Activated T-cell treated with anti-CD3 and anti-CD28 coated beads, Interleukin-2, amount 50 U/mL, for 4 hours (primary cell): Measurements from ENCODE around the gene MRPL36. TPM values are rescaled to one million over a fixed set of nuclear protein-coding genes. Genes with fewer than 3 reads are reported as not detected.

ENCODE experiments used
- ATAC-seq, 2 donors: fragments of 200-7000 bp; cut with Tn5 transposase; one replicate each; pipeline ENCODE4 v1.10.0; 2021
- DNase-seq: peaks from one replicate; pipeline ENCODE4 v3.0.0-alpha.2; 2020
- H3K27me3 Mint-ChIP-seq: one replicate; pipeline ENCODE4 v1.8.0; 2021; ENCODE audit warnings: low read depth, mixed read lengths
- H3K36me3 Mint-ChIP-seq: one replicate; pipeline ENCODE4 v1.8.0; 2022; ENCODE audit warnings: mixed read lengths; ENCODE audit not compliant: insufficient read depth
- H3K4me1 Mint-ChIP-seq: one replicate; pipeline ENCODE4 v1.8.0; 2021; ENCODE audit warnings: low read depth, mixed read lengths
- H3K4me3 Mint-ChIP-seq: one replicate; pipeline ENCODE4 v1.8.0; 2021; ENCODE audit warnings: mild to moderate bottlenecking, moderate library complexity, mixed read lengths
- H3K9me3 Mint-ChIP-seq: one replicate; pipeline ENCODE4 v1.8.0; 2021; ENCODE audit warnings: mixed read lengths
- total RNA-seq, 3 donors: library from RNA; stranded (reverse); gene quantifications; one replicate each; pipeline ENCODE4 v1.2.1, GENCODE V29; 2021

The MRPL36 gene
- total RNA-seq, 3 donors from 2014 or later: 72.8 to 85.9 (median 77.8) TPM

- DNase-seq (no peak), ATAC-seq (no peak)
- H3K27me3 Mint-ChIP-seq: peaks cover 30% of the 10 kb centered on the region
- H3K9me3 Mint-ChIP-seq: no peaks in the 10 kb centered on the region
- no peaks in the 10 kb centered on the region for H3K36me3 Mint-ChIP-seq
- H3K4me3 Mint-ChIP-seq: no peak overlapping the region
- H3K4me1 Mint-ChIP-seq: no peaks in the 10 kb centered on the region
Measured at GRCh38 chr5:1836176-1836890, 36.7 kb upstream of the MRPL36 start.

GRCh38 chr5:1835431-1835830, 35.8 kb upstream of the MRPL36 start:
- DNase-seq (no peak), ATAC-seq (no peak)
- H3K4me1 Mint-ChIP-seq: no peaks in the 10 kb centered on the region
- H3K27me3 Mint-ChIP-seq: peaks cover 25% of the 10 kb centered on the region
- no peaks in the 10 kb centered on the region for H3K36me3 Mint-ChIP-seq
- H3K9me3 Mint-ChIP-seq: no peaks in the 10 kb centered on the region
- H3K4me3 Mint-ChIP-seq: no peak overlapping the region

- DNase-seq (no peak), ATAC-seq (no peak)
- Mint-ChIP-seq H3K27me3 (peaks cover 21% of the 10 kb centered on the region), H3K36me3 (no peaks in the 10 kb centered on the region), H3K4me3 (no peak overlapping the region), H3K9me3 (no peaks in the 10 kb centered on the region), H3K4me1 (no peaks in the 10 kb centered on the region)
Measured at GRCh38 chr5:1834721-1835429, 35.2 kb upstream of the MRPL36 start.

- no peak overlapping the region for H3K4me3 Mint-ChIP-seq
- no peaks in the 10 kb centered on the region for H3K36me3 Mint-ChIP-seq
- no peaks in the 10 kb centered on the region for H3K9me3 Mint-ChIP-seq
- no peaks in the 10 kb centered on the region for H3K4me1 Mint-ChIP-seq
- no peak for DNase-seq
- no peak for ATAC-seq
- peaks cover 13% of the 10 kb centered on the region for H3K27me3 Mint-ChIP-seq
Measured at GRCh38 chr5:1834022-1834551, 34.5 kb upstream of the MRPL36 start.

- DNase-seq (no peak), ATAC-seq (no peak)
- no peaks in the 10 kb centered on the region for H3K4me1 Mint-ChIP-seq
- no peak overlapping the region for H3K4me3 Mint-ChIP-seq
- H3K36me3 Mint-ChIP-seq: no peaks in the 10 kb centered on the region
- peaks cover 12% of the 10 kb centered on the region for H3K27me3 Mint-ChIP-seq
- H3K9me3 Mint-ChIP-seq: no peaks in the 10 kb centered on the region
Measured at GRCh38 chr5:1833264-1834021, 33.8 kb upstream of the MRPL36 start.

- ATAC-seq: no peak
- H3K9me3 Mint-ChIP-seq: no peaks in the 10 kb centered on the region
- no peaks in the 10 kb centered on the region for H3K4me1 Mint-ChIP-seq
- DNase-seq: no peak
- peaks cover 9% of the 10 kb centered on the region for H3K27me3 Mint-ChIP-seq
- no peak overlapping the region for H3K4me3 Mint-ChIP-seq
- no peaks in the 10 kb centered on the region for H3K36me3 Mint-ChIP-seq
Measured at GRCh38 chr5:1832511-1833250, 33.0 kb upstream of the MRPL36 start.

- H3K4me3 Mint-ChIP-seq: no peak overlapping the region
- H3K27me3 Mint-ChIP-seq: peaks cover 9% of the 10 kb centered on the region
- ATAC-seq (no peak), DNase-seq (no peak)
- H3K4me1 Mint-ChIP-seq: no peaks in the 10 kb centered on the region
- no peaks in the 10 kb centered on the region for H3K36me3 Mint-ChIP-seq
- no peaks in the 10 kb centered on the region for H3K9me3 Mint-ChIP-seq
Measured at GRCh38 chr5:1831677-1832313, 32.2 kb upstream of the MRPL36 start.

GRCh38 chr5:1831257-1831656, 31.6 kb upstream of the MRPL36 start:
- no peak overlapping the region for H3K4me3 Mint-ChIP-seq
- no peak for DNase-seq
- no peak for ATAC-seq
- H3K4me1 Mint-ChIP-seq: no peaks in the 10 kb centered on the region
- H3K36me3 Mint-ChIP-seq: no peaks in the 10 kb centered on the region
- H3K9me3 Mint-ChIP-seq: no peaks in the 10 kb centered on the region
- peaks cover 9% of the 10 kb centered on the region for H3K27me3 Mint-ChIP-seq

GRCh38 chr5:1830571-1831228, 31.1 kb upstream of the MRPL36 start:
- Mint-ChIP-seq H3K27me3 (peaks cover 9% of the 10 kb centered on the region), H3K9me3 (no peaks in the 10 kb centered on the region), H3K36me3 (no peaks in the 10 kb centered on the region), H3K4me1 (no peaks in the 10 kb centered on the region), H3K4me3 (no peak overlapping the region)
- ATAC-seq: no peak
- DNase-seq: no peak

GRCh38 chr5:1827886-1828397, 28.3 kb upstream of the MRPL36 start:
- no peaks in the 10 kb centered on the region for H3K4me1 Mint-ChIP-seq
- DNase-seq: no peak
- ATAC-seq: peak; percentile 57 to 87
- no peaks in the 10 kb centered on the region for H3K9me3 Mint-ChIP-seq
- no peaks in the 10 kb centered on the region for H3K27me3 Mint-ChIP-seq
- H3K4me3 Mint-ChIP-seq: no peak overlapping the region
- H3K36me3 Mint-ChIP-seq: no peaks in the 10 kb centered on the region

GRCh38 chr5:1827025-1827885, 27.6 kb upstream of the MRPL36 start:
- H3K4me3 Mint-ChIP-seq: no peak overlapping the region
- no peaks in the 10 kb centered on the region for H3K4me1 Mint-ChIP-seq
- H3K27me3 Mint-ChIP-seq: no peaks in the 10 kb centered on the region
- DNase-seq (no peak), ATAC-seq (no peak)
- peaks cover 2% of the 10 kb centered on the region for H3K36me3 Mint-ChIP-seq
- H3K9me3 Mint-ChIP-seq: no peaks in the 10 kb centered on the region

GRCh38 chr5:1826235-1826980, 26.8 kb upstream of the MRPL36 start:
- Mint-ChIP-seq H3K4me3 (no peak overlapping the region), H3K27me3 (no peaks in the 10 kb centered on the region), H3K9me3 (no peaks in the 10 kb centered on the region), H3K36me3 (peaks cover 7% of the 10 kb centered on the region), H3K4me1 (no peaks in the 10 kb centered on the region)
- ATAC-seq: no peak
- DNase-seq: no peak
